Smooth muscle cell (in vitro differentiated cells): ENCODE measurements around the gene RAP1A. TPM values are rescaled to one million over a fixed set of nuclear protein-coding genes. Genes with fewer than 3 reads are reported as not detected.

Source experiments
- DNase-seq: peaks from one replicate; lab custom pipeline; 2025; ENCODE audit not compliant: unreplicated experiment; lab: John Stamatoyannopoulos, UW
- H2AFZ ChIP-seq: fragments of 200-600 bp; sonication (generic); 2 replicates; pipeline ENCODE4 v1.6.0; 2016; ENCODE audit warnings: antibody characterized with exemption, low read depth, mild to moderate bottlenecking
- H3F3A ChIP-seq: fragments of 200-600 bp; sonication (generic); 2 replicates; pipeline ENCODE4 v1.6.0; 2017; ENCODE audit warnings: antibody characterized with exemption, low read depth
- H3K27ac ChIP-seq: fragments of 200-600 bp; sonication (generic); 2 replicates; pipeline ENCODE4 v1.5.1; 2016; ENCODE audit warnings: low read depth, mild to moderate bottlenecking
- H3K27me3 ChIP-seq: fragments of 200-600 bp; sonication (generic); 2 replicates; pipeline ENCODE4 v1.6.1; 2016; ENCODE audit warnings: low read depth, mild to moderate bottlenecking
- H3K36me3 ChIP-seq: fragments of 200-600 bp; sonication (generic); 2 replicates; pipeline ENCODE4 v1.5.1; 2016; ENCODE audit warnings: low read depth
- H3K4me1 ChIP-seq: fragments of 200-600 bp; sonication (generic); 2 replicates; pipeline ENCODE4 v1.5.1; 2016; ENCODE audit warnings: low read depth
- H3K4me2 ChIP-seq: fragments of 200-600 bp; sonication (generic); 2 replicates; pipeline ENCODE4 v1.6.0; 2016; ENCODE audit warnings: mild to moderate bottlenecking
- H3K4me3 ChIP-seq: fragments of 200-600 bp; sonication (generic); 2 replicates; pipeline ENCODE4 v1.5.1; 2016; ENCODE audit warnings: mild to moderate bottlenecking
- H3K79me2 ChIP-seq: fragments of 200-600 bp; sonication (generic); 2 replicates; pipeline ENCODE4 v1.6.0; 2016; ENCODE audit warnings: low read depth, mild to moderate bottlenecking
- H3K9ac ChIP-seq: fragments of 200-600 bp; sonication (generic); 2 replicates; pipeline ENCODE4 v1.6.0; 2016; ENCODE audit warnings: low read depth
- H3K9me3 ChIP-seq: fragments of 200-600 bp; sonication (generic); replicated peaks from 2 replicates; pipeline ENCODE4 v1.5.1; 2016; ENCODE audit warnings: low read depth
- H4K20me1 ChIP-seq: fragments of 200-600 bp; sonication (generic); 2 replicates; pipeline ENCODE4 v1.6.0; 2016; ENCODE audit warnings: low read depth
- CTCF ChIP-seq: fragments of 200-600 bp; sonication (generic); IDR thresholded peaks from 2 replicates; pipeline ENCODE4 v1.5.1; 2017; ENCODE audit warnings: borderline replicate concordance, mild to moderate bottlenecking, antibody characterized with exemption; ENCODE audit not compliant: insufficient read depth, poor library complexity, severe bottlenecking
- WGBS: methylation state at CpG from one replicate; pipeline ENCODE4 v1.1.7; 2016; ENCODE audit warnings: low lambda C conversion rate; 5-methylcytosine and 5-hydroxymethylcytosine counted together
- polyA plus RNA-seq: library from polyadenylated mRNA; unstranded; fragments of >200 nt; fragmentation: Nextera tagmentation; extraction: Ambion mirVana; gene quantifications from 2 replicates; pipeline ENCODE4 v1.2.1, GENCODE V29; 2016
- total RNA-seq: library from RNA; depleted of rRNA; stranded (reverse); fragments of >200 nt; gene quantifications from 2 replicates; pipeline ENCODE4 v1.2.3, GENCODE V29; 2014

The RAP1A gene
- total and polyA plus RNA-seq, 2 experiments from 2014 or later: 36.8 to 64.9 TPM

- H3K4me2 ChIP-seq: no peak overlapping the region
- H3K79me2 ChIP-seq: no peaks in the 10 kb centered on the region
- no peaks in the 10 kb centered on the region for H4K20me1 ChIP-seq
- no peak overlapping the region for H3K27ac ChIP-seq
- no peak overlapping the region for H3K9ac ChIP-seq
- 97% methylated on average over 5 of the region's 5 CpGs for WGBS
- no peaks in the 10 kb centered on the region for H3K9me3 ChIP-seq
- no peaks in the 10 kb centered on the region for H3K36me3 ChIP-seq
- no peak overlapping the region for H2AFZ ChIP-seq
- no peaks in the 10 kb centered on the region for H3K27me3 ChIP-seq
- H3K4me3 ChIP-seq: no peak overlapping the region
- TF ChIP-seq CTCF: no peak
- H3F3A ChIP-seq: no peaks in the 10 kb centered on the region
- H3K4me1 ChIP-seq: no peaks in the 10 kb centered on the region
- DNase-seq: no peak
Measured at GRCh38 chr1:111719135-111719534, 99.5 kb downstream of the RAP1A start.

GRCh38 chr1:111719674-111720132, 100.1 kb downstream of the RAP1A start:
- Histone ChIP-seq H2AFZ (no peak overlapping the region), H4K20me1 (no peaks in the 10 kb centered on the region)
- DNase-seq: no peak

GRCh38 chr1:111720274-111720976, 100.8 kb downstream of the RAP1A start:
- H3K4me3 ChIP-seq: no peak overlapping the region
- WGBS: 80% methylated on average over 7 of the region's 7 CpGs
- no peaks in the 10 kb centered on the region for H4K20me1 ChIP-seq
- no peaks in the 10 kb centered on the region for H3K27me3 ChIP-seq
- no peaks in the 10 kb centered on the region for H3K9me3 ChIP-seq
- H3K9ac ChIP-seq: no peak overlapping the region
- H3F3A ChIP-seq: no peaks in the 10 kb centered on the region
- DNase-seq: no peak
- no peaks in the 10 kb centered on the region for H3K36me3 ChIP-seq
- H2AFZ ChIP-seq: no peak overlapping the region
- no peak for TF ChIP-seq CTCF
- peaks cover 10% of the 10 kb centered on the region for H3K4me1 ChIP-seq
- no peak overlapping the region for H3K4me2 ChIP-seq
- H3K27ac ChIP-seq: no peak overlapping the region
- no peaks in the 10 kb centered on the region for H3K79me2 ChIP-seq

More at GRCh38 chr1:111719674-111720132, 100.1 kb downstream of the RAP1A start:
- Histone ChIP-seq H3K27ac (no peak overlapping the region), H3K4me2 (no peak overlapping the region), H3K27me3 (no peaks in the 10 kb centered on the region), H3K79me2 (no peaks in the 10 kb centered on the region), H3K9ac (no peak overlapping the region), H3K9me3 (no peaks in the 10 kb centered on the region), H3F3A (no peaks in the 10 kb centered on the region), H3K4me1 (peaks cover 2% of the 10 kb centered on the region), H3K36me3 (no peaks in the 10 kb centered on the region), H3K4me3 (no peak overlapping the region)
- WGBS: 89% methylated on average over 4 of the region's 4 CpGs
- TF ChIP-seq CTCF: no peak
